H7 (cell line): ENCODE data around the gene CPA5. TPM values are rescaled to one million over a fixed set of nuclear protein-coding genes. Genes with fewer than 3 reads are reported as not detected.

Source experiments
- DNase-seq: peaks from one replicate; pipeline ENCODE4 v3.0.0; 2012
- H3K27me3 ChIP-seq: 2 replicates; pipeline ENCODE4 v1.6.0; 2011; ENCODE audit warnings: mild to moderate bottlenecking, low read length; ENCODE audit not compliant: control insufficient read depth, insufficient read depth
- H3K36me3 ChIP-seq: replicated peaks from 2 replicates; pipeline ENCODE4 v1.5.1; 2011; ENCODE audit warnings: low read length; ENCODE audit not compliant: control insufficient read depth, insufficient read depth
- H3K4me3 ChIP-seq: 2 replicates; pipeline ENCODE4 v1.5.1; 2011; ENCODE audit warnings: low read depth, mild to moderate bottlenecking, control low read depth, low read length, moderate library complexity; ENCODE audit not compliant: insufficient read depth
- total RNA-seq: library from RNA; depleted of rRNA; stranded (reverse); fragments of >200 nt; shearing (Covaris generic); gene quantifications from 2 replicates; pipeline ENCODE4 v1.2.3, GENCODE V29; 2014

CPA5 gene
- total RNA-seq, 1 experiment from 2014 or later, result 0.24 TPM

DNA sequence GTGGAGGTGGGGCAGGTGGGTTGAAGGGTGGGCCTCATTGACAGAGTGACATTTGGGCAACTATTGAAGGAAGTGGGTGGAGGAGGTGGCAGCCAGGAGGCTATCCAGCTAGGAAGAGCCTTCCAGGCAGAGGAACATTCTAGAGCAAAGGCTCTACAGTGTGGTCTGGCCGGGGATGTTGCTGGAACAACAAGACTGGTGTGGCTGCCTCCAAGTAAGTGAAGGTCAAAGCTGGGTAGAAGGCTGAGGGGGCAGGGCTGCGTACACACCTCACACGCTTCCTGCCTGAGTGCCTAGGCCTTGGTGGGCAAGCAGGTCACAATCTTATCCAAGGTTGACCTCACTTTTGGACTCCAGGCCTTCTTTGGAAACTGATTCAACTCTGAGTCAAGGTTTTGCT, 42.3 kb downstream of the CPA5 start:
- H3K4me3 ChIP-seq, result no peak overlapping the region
- DNase-seq, result no peak
- H3K27me3 ChIP-seq, result no peaks in the 10 kb centered on the region
- no peaks in the 10 kb centered on the region for H3K36me3 ChIP-seq

DNA sequence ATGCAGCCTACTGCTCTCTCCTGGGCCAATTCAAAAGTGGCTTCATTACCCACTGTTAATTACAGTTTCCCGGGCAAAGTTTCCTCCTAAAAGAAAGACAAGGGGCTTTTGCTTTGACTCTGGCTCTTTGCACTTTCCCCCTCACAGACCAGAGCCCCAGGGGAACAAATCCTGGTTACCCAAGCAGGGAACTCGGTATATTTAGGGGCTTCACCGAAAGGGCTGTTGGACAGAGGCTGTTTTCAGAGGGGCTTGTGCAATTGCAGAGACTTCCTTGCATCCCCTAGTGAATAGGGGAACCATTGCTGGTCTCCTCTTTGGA, 42.7 kb downstream of the CPA5 start:
- H3K4me3 ChIP-seq, result no peak overlapping the region
- no peak for DNase-seq
- H3K36me3 ChIP-seq, result no peaks in the 10 kb centered on the region
- H3K27me3 ChIP-seq, result no peaks in the 10 kb centered on the region

DNA sequence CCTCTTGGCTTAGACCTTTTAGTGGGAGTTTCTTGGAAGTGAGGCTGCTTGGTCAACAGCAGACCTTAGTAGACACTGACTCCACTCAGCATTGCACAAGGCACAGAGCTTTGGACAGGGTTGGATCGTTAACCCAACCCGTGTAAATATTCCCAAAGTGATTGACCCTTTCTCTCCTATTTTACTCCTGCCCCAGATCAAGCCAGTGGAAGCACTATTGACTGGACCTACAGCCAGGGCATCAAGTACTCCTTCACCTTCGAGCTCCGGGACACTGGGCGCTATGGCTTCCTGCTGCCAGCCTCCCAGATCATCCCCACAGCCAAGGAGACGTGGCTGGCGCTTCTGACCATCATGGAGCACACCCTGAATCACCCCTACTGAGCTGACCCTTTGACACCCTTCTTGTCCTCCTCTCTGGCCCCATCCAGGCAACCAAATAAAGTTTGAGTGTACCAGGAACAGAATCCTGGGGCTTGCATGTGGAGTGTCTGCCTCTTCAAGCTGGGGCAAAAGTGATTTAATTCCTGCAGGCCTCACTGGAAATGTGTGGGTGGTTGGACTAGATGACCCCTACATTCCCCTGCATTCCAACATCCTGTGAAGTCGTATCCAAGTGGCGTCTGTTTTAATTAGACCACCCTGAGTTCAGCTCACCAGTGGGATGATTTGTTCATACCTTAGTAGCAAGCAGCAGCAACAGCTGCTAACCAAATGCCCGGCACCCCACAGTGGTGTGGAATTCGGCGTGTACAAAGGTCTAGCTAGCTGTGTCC, 43.2 kb downstream of the CPA5 start:
- DNase-seq, result no peak
- no peaks in the 10 kb centered on the region for H3K36me3 ChIP-seq
- no peaks in the 10 kb centered on the region for H3K27me3 ChIP-seq
- H3K4me3 ChIP-seq, result no peak overlapping the region

DNA sequence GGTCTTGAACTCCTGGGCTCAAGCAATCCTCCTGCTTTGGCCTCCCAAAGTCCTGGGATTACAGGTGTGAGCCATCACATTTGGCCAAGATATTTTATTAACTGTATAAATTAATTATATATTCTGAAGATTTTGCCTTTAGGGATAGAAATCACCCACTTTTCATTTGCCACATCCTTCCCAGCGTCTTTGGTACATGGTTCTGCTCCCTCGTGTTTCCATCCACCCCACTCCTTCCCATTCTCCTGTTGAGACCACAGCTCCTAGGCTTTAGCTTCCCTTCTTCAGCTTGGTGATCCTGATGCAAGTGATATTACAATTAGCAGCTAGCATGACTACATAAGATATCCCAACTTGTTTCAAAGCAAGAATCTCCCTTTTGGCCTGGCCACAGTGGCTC, 44.1 kb downstream of the CPA5 start:
- H3K27me3 ChIP-seq, result no peaks in the 10 kb centered on the region
- H3K4me3 ChIP-seq, result no peak overlapping the region
- no peaks in the 10 kb centered on the region for H3K36me3 ChIP-seq
- no peak for DNase-seq

DNA sequence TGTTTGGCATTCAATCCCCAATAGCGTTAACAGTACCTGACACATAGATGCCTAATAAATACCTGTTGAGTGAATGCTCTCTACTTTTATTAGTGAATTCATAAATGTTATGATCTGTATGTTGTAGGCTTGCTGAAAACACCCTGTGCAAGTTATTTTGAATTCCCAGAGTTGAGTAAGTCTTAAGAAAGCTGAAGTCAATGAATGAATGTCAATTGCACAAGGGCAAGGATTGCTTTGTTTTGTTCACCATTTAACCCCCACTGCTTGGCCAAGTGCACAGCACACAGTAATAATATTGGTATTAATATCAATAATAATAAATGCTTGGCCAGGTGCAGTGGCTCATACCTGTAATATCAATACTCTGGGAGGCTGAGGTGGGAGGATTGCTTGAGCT, 45.9 kb downstream of the CPA5 start:
- DNase-seq, result no peak
- H3K36me3 ChIP-seq, result no peaks in the 10 kb centered on the region
- H3K27me3 ChIP-seq, result no peaks in the 10 kb centered on the region

DNA sequence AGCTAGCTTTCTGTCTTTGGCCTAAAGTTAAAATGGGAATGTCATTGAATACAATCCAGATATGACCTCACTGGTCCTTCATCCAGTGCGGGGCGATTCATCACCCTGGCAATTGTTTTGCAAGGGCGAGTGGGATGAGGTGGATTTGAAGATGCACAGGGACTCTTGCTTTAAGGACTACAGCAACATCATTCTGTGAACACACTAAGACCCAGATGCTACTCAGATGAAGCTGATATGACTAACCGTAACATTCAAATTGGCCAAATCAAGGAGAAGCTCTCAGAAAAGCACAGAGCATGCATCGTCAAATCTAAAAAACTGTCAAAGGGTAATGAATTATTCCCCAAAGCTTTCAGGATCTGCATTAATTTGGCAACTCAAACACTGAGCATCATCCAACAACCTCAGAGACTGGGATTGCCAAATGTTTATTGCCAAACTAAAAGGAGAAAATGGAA, 48.5 kb downstream of the CPA5 start:
- no peak for DNase-seq
- H3K36me3 ChIP-seq, result no peaks in the 10 kb centered on the region
- no peak overlapping the region for H3K4me3 ChIP-seq
- no peaks in the 10 kb centered on the region for H3K27me3 ChIP-seq

More for the DNA sequence above, 45.9 kb downstream of the CPA5 start:
- H3K4me3 ChIP-seq, result no peak overlapping the region

DNA sequence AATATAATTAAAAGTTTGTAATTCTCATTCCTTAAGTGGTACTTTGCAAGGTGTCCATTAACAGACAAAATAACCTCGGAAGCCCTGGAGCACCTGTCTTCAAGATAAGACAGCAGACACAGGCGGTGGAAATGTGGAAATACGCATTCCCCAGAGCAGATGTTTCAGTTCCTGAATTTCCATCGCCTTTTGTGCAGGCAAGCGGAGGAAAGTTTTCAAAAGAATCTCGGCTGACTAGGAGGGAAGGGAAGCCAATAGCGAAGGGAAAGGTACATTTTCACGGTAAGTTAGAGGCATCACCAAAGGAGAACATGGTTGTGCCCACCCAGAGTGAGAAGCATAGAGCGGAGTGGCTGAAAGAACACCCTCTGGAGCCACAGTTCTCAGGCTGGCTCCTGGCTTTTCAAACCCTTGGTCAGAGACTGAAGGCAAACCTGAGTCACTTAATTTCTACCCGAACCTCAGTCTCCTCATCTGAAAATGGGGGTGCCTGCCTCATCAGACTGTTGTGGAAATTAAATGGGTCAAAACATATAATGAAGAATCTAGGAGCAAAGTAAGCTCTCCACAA, 49.3 kb downstream of the CPA5 start:
- no peaks in the 10 kb centered on the region for H3K36me3 ChIP-seq
- DNase-seq, result no peak
- H3K27me3 ChIP-seq, result no peaks in the 10 kb centered on the region
- no peak overlapping the region for H3K4me3 ChIP-seq

DNA sequence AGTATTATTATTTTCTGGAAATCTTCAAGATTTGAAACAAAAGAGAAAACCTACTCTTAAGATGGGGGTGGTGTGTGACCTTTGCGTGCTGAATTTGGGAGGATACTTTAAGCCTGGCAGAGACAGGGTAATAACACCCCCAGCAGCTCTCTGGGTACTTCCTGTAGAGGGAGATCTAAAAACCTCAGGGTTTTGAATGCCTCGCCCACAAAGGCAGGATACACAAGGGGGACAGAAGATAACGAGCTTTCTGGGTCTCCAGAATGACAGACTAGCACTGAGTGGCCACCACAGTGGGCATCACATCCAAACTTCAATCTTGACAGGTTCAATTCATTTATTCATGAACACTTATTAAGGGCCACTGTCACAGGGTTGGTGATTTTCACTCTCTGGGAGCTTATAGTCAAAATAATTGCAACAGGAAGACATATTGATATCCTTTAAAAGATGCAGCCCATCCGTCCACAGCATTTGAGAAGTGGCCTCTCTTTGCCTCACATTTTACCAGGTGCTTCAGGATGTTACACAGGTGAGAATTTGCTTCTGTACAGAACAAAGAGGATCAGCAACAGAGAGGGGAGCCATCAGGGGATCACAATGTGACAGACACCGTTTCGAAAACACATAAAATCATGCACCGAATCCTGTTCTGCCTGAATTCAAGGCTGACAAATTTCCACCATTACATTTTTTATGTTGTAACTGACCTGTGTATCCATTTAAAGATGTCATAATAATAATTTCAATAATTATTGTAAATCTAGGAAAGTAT, 50.0 kb downstream of the CPA5 start:
- Histone ChIP-seq H3K36me3 (no peaks in the 10 kb centered on the region), H3K27me3 (no peaks in the 10 kb centered on the region), H3K4me3 (no peak overlapping the region)
- no peak for DNase-seq

DNA sequence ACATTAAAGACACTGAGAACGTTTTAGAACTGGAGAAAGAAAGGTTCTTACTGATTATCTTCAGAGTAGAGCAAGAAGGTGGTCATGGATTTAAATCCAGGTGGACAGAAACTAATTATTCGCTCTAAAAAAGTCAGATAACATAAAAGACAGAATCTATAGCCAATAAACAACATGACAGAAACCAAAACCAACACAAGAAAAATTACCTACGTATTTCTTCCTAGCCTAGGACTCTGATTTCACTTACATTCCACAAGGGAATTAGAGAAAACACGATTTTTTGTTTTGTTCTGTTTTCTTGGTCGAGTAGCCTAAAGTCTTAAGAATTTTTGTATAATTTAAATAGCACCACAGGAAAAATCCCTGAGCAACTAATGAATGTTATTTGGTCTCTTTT, 50.8 kb downstream of the CPA5 start:
- Histone ChIP-seq H3K27me3 (no peaks in the 10 kb centered on the region), H3K36me3 (no peaks in the 10 kb centered on the region), H3K4me3 (no peak overlapping the region)
- no peak for DNase-seq

DNA sequence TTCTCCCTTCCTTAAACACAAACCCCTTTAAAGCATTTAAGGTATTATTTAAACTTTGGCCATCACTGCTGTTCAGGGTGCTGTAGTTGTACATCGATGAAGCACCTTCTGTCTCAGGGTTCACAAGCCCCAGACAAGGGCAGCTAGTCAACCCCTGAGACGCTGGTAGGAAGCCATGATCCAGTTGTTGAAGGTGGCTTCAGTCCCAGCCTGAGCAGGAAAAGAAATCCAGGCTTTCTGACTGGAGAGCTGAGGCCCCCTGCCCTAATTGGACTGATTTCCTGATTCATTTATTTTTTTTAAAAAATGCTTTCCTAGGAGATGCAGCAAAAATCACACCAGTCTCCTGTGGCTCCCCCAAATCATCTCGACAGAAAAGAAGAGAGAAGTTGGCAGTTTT, 51.5 kb downstream of the CPA5 start:
- DNase-seq, result peak; percentile 19
- H3K4me3 ChIP-seq, result no peak overlapping the region
- no peaks in the 10 kb centered on the region for H3K27me3 ChIP-seq
- H3K36me3 ChIP-seq, result no peaks in the 10 kb centered on the region

DNA sequence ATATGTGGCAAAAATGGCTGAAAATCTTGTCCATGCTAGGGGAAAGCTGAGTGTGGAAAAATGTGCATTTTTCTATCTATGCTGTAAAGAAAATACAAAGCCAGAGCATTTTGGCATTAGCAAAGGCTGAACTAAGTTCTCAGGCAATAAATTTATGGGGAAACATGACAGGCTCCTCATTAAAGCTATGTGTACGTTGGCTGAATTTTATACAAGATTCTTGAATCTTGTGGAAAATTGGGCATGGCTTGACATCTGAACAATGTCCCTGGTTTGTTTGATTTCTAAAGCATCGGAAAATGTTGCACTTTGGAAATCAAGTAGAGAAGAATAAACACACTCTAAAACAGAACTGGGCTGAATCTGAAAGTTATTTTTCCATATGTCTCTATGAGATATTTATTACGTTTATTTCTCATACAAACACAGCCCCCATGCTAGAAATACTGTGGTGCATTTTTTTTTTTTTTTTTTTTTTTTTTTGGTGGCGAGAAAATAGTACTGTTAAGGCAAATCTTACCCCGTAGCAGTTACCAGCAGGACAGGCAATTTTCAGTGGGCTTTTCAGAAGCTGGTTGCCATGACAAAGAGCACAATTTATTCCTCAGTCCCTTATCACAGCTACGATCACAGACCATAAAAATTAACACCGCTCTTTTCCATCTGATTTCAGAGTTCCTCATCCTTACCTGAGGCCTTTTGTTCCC, 52.6 kb downstream of the CPA5 start:
- no peaks in the 10 kb centered on the region for H3K27me3 ChIP-seq

DNA sequence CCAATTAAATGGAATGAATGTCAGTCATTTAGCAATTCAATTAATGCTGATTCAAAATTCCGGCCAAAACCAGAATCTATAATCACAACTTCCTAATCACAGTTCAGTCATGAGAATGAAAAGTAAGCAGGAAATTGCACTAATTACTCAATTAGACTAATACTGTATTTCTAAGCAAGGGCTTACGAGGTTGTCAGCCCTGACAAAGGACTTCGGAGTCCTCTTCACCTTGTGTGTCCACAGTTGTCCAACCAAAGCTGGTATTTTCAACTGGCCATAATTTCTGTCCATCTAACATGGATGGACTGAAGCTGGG, 53.1 kb downstream of the CPA5 start:
- Histone ChIP-seq H3K4me3 (no peak overlapping the region), H3K27me3 (no peaks in the 10 kb centered on the region), H3K36me3 (no peaks in the 10 kb centered on the region)
- no peak for DNase-seq

More for the DNA sequence above, 52.6 kb downstream of the CPA5 start:
- DNase-seq, result no peak
- Histone ChIP-seq H3K4me3 (no peak overlapping the region), H3K36me3 (no peaks in the 10 kb centered on the region)

DNA sequence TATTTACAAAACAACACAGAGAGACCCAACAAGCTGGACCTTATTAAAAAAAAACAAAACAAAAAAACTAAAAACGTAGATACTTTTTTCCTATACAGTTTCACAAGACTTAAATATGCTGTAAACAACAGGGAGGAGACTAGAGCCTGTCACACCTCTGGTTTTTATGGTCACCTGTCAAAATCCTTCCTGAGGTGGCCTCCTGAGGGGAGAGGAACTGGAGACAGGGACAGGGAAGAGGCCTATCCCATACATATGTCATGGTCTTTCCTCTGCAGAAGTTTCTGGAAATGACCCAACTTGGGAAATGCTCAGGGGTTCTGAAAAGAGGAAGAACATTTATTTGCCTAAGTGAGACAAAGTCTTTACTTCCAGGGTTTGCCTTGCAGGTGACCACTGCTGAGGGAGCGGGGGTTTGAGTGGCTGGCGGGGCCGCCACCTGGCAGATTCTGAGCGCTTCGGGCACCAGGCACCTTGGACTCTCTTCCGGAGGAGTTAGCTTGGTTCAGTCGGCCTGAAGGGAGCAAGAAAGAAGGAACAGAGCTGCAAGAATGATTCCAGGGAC, 54.0 kb downstream of the CPA5 start:
- DNase-seq, result no peak
- H3K36me3 ChIP-seq, result no peaks in the 10 kb centered on the region
- no peak overlapping the region for H3K4me3 ChIP-seq
- H3K27me3 ChIP-seq, result no peaks in the 10 kb centered on the region

DNA sequence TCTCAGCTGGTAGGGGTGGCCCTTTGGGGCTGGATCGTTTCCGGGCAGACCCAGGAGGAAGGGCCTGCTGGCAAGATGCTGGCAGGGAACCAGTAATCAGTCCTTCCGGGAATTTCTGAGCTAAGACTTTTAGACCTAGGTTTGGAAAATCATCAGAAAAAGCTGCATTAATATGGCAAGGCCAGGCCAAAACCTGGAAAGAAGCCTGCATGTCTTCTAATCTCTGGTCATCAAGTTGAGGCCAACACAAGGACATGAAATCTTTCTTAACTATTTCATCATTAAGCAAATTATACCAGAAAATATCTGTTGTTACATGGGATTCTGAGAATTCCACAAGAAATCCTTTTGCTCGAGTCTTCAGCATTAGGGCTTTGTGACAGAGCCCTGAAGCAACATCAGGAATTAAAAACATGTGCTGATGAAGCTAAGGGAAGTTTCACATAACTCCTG, 55.5 kb downstream of the CPA5 start:
- no peak for DNase-seq
- Histone ChIP-seq H3K4me3 (no peak overlapping the region), H3K27me3 (no peaks in the 10 kb centered on the region), H3K36me3 (no peaks in the 10 kb centered on the region)
